CD4-positive, alpha-beta T cell (primary cell): ENCODE measurements around the gene ACTRT3. TPM values are rescaled to one million over a fixed set of nuclear protein-coding genes. Genes with fewer than 3 reads are reported as not detected.
A peak's percentile ranks its signal among the peaks of the same experiment; 100 is the strongest.

ENCODE experiments used
- ATAC-seq: fragments of 200-7000 bp; cut with Tn5 transposase; one replicate; pipeline ENCODE4 v1.10.0; 2022; ENCODE audit warnings: mild to moderate bottlenecking; ENCODE audit not compliant: poor library complexity
- CTCF ChIA-PET: fragments of 350-600 bp; sonication (Branson Sonifier 250); formaldehyde crosslinking; loops from one replicate; lab custom pipeline; 2021; ENCODE audit warnings: antibody characterized with exemption, inconsistent platforms; lab: Charles Lee
- POLR2A ChIA-PET: fragments of 350-600 bp; sonication (Branson Sonifier 250); formaldehyde crosslinking; loops from one replicate; lab custom pipeline; 2021; ENCODE audit warnings: antibody characterized with exemption, inconsistent platforms; lab: Charles Lee
- DNase-seq, 14 experiments: peaks; one replicate each; pipeline ENCODE4 v3.0.0-alpha.2; 2013 to 2020; ENCODE audit warnings: mixed read lengths in 2 of 14
- H3K27ac ChIP-seq, 2 donors: one replicate each; pipeline versions ENCODE4 v1.5.1 to v1.7.0; 2013; ENCODE audit warnings: low read length in 2 of 2, low read depth in 1 of 2, mild to moderate bottlenecking in 1 of 2
- H3K27me3 ChIP-seq, 2 experiments: 1 replicate in 1 of 2; 2 replicates in 1 of 2; pipeline versions ENCODE4 v1.6.1 to v1.7.0; 2013; ENCODE audit warnings: low read length in 2 of 2, control low read depth in 1 of 2, mild to moderate bottlenecking in 1 of 2, moderate library complexity in 1 of 2; ENCODE audit not compliant: insufficient read depth in 2 of 2, control insufficient read depth in 1 of 2
- H3K36me3 ChIP-seq: one replicate; pipeline ENCODE4 v1.6.1; 2013; ENCODE audit warnings: low read length, control low read depth; ENCODE audit not compliant: insufficient read depth
- H3K4me1 ChIP-seq: one replicate; pipeline ENCODE4 v1.6.1; 2013; ENCODE audit warnings: low read length, control low read depth; ENCODE audit not compliant: insufficient read depth
- H3K4me3 ChIP-seq: one replicate; pipeline ENCODE4 v1.5.1; 2013; ENCODE audit warnings: mild to moderate bottlenecking, low read length, moderate library complexity
- H3K9me3 ChIP-seq, 2 experiments: 1 replicate in 1 of 2; 2 replicates in 1 of 2; pipeline versions ENCODE4 v1.6.1 to v1.7.0; 2013; ENCODE audit warnings: low read length in 2 of 2, mild to moderate bottlenecking in 2 of 2, control low read depth in 1 of 2, moderate library complexity in 1 of 2; ENCODE audit not compliant: control insufficient read depth in 1 of 2, insufficient read depth in 1 of 2
- H3K27ac Mint-ChIP-seq: one replicate; pipeline ENCODE4 v1.8.0; 2020; ENCODE audit warnings: mixed read lengths
- H3K27me3 Mint-ChIP-seq: one replicate; pipeline ENCODE4 v1.8.0; 2021; ENCODE audit warnings: mixed read lengths
- H3K36me3 Mint-ChIP-seq: one replicate; pipeline ENCODE4 v1.8.0; 2021; ENCODE audit warnings: low read depth, mixed read lengths
- H3K4me1 Mint-ChIP-seq: one replicate; pipeline ENCODE4 v1.8.0; 2021; ENCODE audit warnings: low read depth, mixed read lengths
- H3K4me3 Mint-ChIP-seq: one replicate; pipeline ENCODE4 v1.8.0; 2020; ENCODE audit warnings: mild to moderate bottlenecking, mixed read lengths
- H3K9me3 Mint-ChIP-seq: one replicate; pipeline ENCODE4 v1.8.0; 2020; ENCODE audit warnings: mixed read lengths
- CTCF ChIP-seq: fragments of 200-600 bp; IDR thresholded peaks from one replicate; pipeline ENCODE4 v1.8.0; 2022; ENCODE audit warnings: antibody characterized with exemption, mild to moderate bottlenecking
- intact Hi-C, 2 experiments: fragments of 100-400 bp; cut with DNase I in 1 of 2; cut with micrococcal nuclease in 1 of 2; formaldehyde crosslinking; loops; one replicate each; pipeline versions ENCODE4 v1.15.1 to v1.9.0; 2023 to 2025; cut with DNase I, micrococcal nuclease
- total RNA-seq, 174 experiments: library from RNA in 2 of 174; stranded (reverse) in 2 of 174; gene quantifications; one replicate each; pipeline ENCODE4 v1.2.3 and lab custom pipeline; 2021 to 2026

The ACTRT3 gene
- total RNA-seq, 2 experiments from 2014 or later = not detected

GRCh38 chr3:169811631-169812331 is 42.4 kb upstream of the ACTRT3 start:
- H3K36me3 Mint-ChIP-seq = peaks cover 7% of the 10 kb centered on the region
- intact Hi-C loops = loop anchor here in 1 of 2 experiments (5.0 kb wide), 2 partner anchors 39 to 156 kb away; partner anchors contain the start of genes MYNN and SEC62
- ChIA-PET CTCF (no interaction called here), POLR2A (interaction anchor here (1.1 to 2.4 kb wide), 3 partner anchors 39 to 155 kb away, joined by 4 to 13 read pairs (median 4); partner anchors contain the start of genes MYNN, SEC62 and TERC)
- TF ChIP-seq CTCF = no peak
- peak in 5 of 14 experiments; percentile 10 to 43 (median 33) for DNase-seq
- Histone ChIP-seq H3K9me3 (peaks cover 0 to 13% of the 10 kb centered on the region in 2 experiments), H3K36me3 (no peaks in the 10 kb centered on the region), H3K27ac (no peak overlapping the region), H3K27me3 (no peaks in the 10 kb centered on the region), H3K4me3 (peak overlapping the region; percentile 68), H3K4me1 (peaks cover 27% of the 10 kb centered on the region)
- ATAC-seq = peak; percentile 12
- no peaks in the 10 kb centered on the region for H3K27me3 Mint-ChIP-seq
- peak overlapping the region; percentile 94 for H3K4me3 Mint-ChIP-seq
- peaks cover 26% of the 10 kb centered on the region for H3K4me1 Mint-ChIP-seq
- H3K27ac Mint-ChIP-seq = peak overlapping the region; percentile 19
- peaks cover 5% of the 10 kb centered on the region for H3K9me3 Mint-ChIP-seq

DNA sequence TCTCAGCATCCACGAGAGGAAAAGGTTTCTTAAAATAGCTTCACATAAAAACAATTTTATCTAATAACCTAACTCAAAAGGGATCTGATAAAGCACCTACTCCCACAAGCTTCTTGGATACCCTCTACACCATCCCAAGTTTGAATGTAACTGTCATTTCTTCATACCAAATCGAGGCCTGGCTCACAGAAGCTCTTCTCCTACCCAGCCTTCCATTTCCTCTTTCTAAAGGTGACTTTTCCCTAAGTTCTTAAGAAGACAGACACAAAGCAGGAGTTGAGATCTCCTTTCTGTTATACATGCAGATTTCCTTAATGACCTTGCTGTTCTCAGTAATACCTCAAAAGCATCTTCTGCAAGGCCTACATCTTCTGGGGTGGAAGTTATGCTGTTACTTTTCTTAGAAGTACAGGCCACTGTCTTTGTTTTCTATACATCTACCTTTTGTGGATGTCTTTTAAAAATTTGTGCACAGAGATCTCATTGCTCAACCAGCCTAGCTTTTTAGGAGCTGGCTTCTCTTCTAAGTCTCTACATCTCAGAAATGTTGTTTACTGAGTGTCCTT is 40.0 kb upstream of the ACTRT3 start:
- Histone ChIP-seq H3K4me3 (no peak overlapping the region), H3K27ac (no peak overlapping the region), H3K27me3 (no peaks in the 10 kb centered on the region), H3K36me3 (no peaks in the 10 kb centered on the region), H3K9me3 (no peaks in the 10 kb centered on the region), H3K4me1 (peaks cover 26% of the 10 kb centered on the region)
- no peak for TF ChIP-seq CTCF
- ChIA-PET POLR2A (no interaction called here), CTCF (no interaction called here)
- no peak overlapping the region for H3K4me3 Mint-ChIP-seq
- peaks cover 24% of the 10 kb centered on the region for H3K4me1 Mint-ChIP-seq
- no peak for ATAC-seq
- DNase-seq = no peak
- no peak overlapping the region for H3K27ac Mint-ChIP-seq
- H3K36me3 Mint-ChIP-seq = peaks cover 7% of the 10 kb centered on the region
- intact Hi-C loops = loop anchor here in 1 of 2 experiments (2.0 kb wide), 1 partner anchor 33 kb away; no protein-coding TSS in a partner anchor
- no peaks in the 10 kb centered on the region for H3K27me3 Mint-ChIP-seq
- H3K9me3 Mint-ChIP-seq = no peaks in the 10 kb centered on the region

DNA sequence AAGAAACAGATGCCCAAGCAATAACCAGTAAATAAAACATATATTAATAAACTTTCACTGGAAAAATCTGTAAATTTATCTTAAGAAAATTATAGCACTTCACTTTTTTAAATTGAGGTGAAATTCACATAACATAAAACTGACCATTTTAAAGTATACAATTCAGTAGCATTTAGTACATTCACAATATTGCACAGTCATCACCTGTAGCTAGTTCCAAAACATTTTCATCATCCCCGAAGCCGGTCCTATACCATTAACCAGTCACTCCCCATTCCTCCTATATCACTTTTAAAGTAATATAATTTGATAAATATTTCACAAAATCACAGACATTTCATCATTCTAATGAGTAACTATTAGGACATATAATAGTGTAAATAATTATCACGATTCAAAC is 35.3 kb upstream of the ACTRT3 start:
- Mint-ChIP-seq H3K27ac (no peak overlapping the region), H3K36me3 (no peaks in the 10 kb centered on the region), H3K27me3 (no peaks in the 10 kb centered on the region), H3K4me1 (no peaks in the 10 kb centered on the region), H3K9me3 (no peaks in the 10 kb centered on the region), H3K4me3 (no peak overlapping the region)
- CTCF ChIA-PET = no interaction called here
- Histone ChIP-seq H3K4me3 (no peak overlapping the region), H3K9me3 (no peaks in the 10 kb centered on the region), H3K36me3 (no peaks in the 10 kb centered on the region), H3K27ac (no peak overlapping the region), H3K4me1 (no peaks in the 10 kb centered on the region), H3K27me3 (no peaks in the 10 kb centered on the region)
- POLR2A ChIA-PET = interaction anchor here (0.9 kb wide), 1 partner anchor 12 kb away, joined by 4 read pairs; no protein-coding TSS in a partner anchor
- no peak for DNase-seq
- no peak for TF ChIP-seq CTCF
- ATAC-seq = no peak
- intact Hi-C loops = no loop called here
